DMS53 treated with DMSO at 0.1 percent for 48 hours (cell line): ENCODE measurements around the gene ZNF653.
"Not testable (repeated sequence)": the region's sequence is repeated elsewhere in the genome, so short reads cannot be mapped to it uniquely, and the experiment has no call there.

Experiments
- DNase-seq: peaks from one replicate; lab custom pipeline; 2025; ENCODE audit not compliant: unreplicated experiment; lab: John Stamatoyannopoulos, UW

The ZNF653 gene

GRCh38 chr19:11457115-11457514 lies 48.5 kb downstream of the ZNF653 start:
- no peak for DNase-seq

DNA sequence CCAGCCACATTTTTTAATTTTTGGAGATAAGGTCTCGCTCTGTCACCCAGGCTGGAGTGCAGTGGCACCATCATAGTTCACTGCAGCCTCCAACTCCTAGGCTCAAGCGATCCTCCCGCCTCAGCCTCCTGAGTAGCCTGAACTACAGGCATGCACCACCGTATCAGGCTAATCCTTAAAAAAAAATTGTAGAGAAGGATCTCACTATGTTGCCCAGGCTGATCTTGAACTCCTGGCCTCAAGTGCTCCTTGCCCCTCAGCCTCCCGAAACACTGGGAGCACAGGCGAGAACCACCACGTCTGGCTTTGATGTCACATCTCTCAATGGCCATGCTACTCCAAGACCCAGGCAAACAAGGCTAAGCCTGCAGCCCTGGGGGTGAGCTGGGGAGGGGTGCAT lies 49.0 kb downstream of the ZNF653 start:
- no peak for DNase-seq

GRCh38 chr19:11455233-11455554 lies 50.4 kb downstream of the ZNF653 start:
- not testable (repeated sequence) for DNase-seq

DNA sequence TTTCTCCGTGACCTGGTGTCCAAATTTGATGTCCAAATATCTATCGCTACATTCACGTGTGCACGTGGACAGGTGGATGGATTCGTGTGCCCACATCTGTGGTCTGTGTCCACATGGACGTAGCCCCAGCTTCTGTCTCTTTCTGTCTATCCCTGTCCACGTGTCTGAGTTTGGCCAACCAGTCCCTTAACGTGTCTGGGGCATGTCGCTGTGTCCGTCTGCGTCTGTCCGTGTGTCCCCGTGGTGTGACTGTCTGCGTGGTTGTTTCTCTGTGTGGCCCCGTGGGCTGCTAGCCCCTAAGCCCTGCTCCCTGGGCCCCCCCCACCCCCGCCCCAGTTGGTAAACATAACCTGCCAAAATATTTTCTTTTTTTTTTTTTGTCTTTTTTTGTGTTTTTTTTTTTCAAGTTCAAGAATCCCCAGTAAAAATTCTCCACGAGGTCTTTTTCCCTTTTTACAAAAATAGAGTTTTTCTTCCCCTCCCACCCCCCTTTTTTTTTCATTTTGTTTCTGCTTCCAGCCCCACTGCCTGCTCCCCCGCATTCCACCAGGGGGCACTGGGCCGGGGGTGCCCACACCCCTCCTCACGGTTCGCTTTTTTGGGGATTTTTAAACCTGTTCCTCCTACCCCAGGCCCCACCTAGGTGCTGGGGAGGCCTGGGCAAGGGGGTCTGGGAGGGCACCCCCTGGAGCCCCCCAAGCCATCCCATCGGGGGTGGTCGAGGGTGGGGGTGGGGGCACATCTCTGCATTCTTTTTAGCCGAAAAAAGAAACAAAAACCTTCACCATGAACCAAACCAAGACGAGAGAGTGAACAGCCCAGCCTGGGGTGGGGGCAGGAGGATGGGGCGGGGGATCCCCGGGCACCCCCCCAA lies 51.9 kb downstream of the ZNF653 start:
- no peak for DNase-seq

DNA sequence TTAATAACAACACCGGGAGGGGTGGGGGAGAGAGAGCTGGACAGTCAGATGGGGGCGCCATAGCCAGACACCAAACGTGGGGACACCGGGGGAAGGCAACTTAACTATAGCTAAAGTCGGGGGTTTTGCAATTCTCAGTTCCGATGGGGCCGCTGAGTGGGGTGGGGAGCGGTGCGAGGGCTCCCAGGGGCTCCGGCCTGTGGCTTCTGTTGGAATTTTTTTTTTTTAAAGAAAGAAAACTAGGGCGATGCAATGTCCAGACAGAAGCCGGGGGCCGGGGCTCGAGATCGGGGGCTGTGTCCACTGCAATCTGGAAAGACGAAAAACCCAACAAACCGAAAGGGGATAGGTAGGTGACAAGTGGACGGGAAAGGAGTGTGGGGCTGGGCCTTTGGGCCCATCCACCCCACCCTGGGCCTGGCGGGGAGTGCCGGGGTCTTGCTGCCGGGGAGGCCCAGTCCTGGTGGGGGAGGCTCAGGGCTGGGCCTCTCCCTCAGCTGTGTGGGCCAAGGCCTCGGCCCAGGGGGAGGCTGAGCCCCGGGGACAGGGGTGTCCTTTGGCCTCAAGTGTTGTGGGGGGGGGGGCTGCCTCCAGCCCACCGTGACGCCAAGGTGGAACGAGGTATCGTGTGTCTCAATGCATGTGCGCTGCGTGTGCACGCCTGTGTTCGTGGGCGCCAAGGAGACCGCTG lies 52.9 kb downstream of the ZNF653 start:
- DNase-seq: no peak

GRCh38 chr19:11451871-11452619 lies 53.6 kb downstream of the ZNF653 start:
- DNase-seq: no peak

- no peak for DNase-seq
Observed at GRCh38 chr19:11451327-11451870, 54.2 kb downstream of the ZNF653 start.

GRCh38 chr19:11450570-11451326 lies 54.9 kb downstream of the ZNF653 start:
- DNase-seq: no peak

DNA sequence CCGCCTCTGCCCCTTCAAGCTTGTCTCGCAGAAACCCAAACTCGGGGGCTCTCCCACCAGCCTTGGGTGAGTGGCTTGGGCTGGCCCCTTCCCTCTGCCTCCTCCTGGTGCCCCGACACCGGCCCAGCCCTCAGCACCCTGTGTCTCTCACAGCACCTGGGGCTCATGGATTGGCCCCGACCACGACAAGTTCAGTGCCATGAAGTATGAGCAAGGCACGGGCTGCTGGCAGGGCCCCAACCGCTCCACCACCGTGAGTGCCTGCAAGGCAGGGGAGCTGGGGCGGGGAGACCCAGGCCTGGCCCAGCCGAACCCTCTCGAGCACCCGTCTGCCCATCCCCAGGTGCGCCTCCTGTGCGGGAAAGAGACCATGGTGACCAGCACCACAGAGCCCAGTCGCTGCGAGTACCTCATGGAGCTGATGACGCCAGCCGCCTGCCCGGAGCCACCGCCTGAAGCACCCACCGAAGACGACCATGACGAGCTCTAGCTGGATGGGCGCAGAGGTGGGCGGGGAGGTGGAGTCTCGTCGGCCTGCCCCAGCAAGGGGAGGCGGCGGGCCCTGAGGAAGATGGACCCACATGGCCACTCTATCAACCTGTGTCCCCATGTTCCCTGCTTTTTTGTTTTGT lies 56.6 kb downstream of the ZNF653 start:
- DNase-seq: no peak

DNA sequence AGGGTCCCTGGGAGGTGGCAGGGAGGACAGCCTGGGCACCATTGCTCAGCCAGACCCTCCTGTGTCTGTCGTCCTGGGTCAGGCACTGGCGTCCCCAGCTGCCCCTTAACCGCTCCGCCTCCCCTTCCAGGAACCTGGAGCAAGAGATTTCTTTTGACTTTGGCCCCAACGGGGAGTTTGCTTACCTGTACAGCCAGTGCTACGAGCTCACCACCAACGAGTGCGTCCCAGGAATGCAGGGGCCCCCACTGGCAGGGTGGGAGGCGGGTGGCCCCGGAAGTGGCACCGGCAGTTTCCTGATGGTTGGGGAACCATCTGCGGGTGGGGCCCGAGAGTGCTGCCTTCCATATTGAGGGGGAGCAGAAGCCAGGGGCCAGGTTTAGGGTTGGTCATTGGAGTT lies 57.2 kb downstream of the ZNF653 start:
- no peak for DNase-seq

DNA sequence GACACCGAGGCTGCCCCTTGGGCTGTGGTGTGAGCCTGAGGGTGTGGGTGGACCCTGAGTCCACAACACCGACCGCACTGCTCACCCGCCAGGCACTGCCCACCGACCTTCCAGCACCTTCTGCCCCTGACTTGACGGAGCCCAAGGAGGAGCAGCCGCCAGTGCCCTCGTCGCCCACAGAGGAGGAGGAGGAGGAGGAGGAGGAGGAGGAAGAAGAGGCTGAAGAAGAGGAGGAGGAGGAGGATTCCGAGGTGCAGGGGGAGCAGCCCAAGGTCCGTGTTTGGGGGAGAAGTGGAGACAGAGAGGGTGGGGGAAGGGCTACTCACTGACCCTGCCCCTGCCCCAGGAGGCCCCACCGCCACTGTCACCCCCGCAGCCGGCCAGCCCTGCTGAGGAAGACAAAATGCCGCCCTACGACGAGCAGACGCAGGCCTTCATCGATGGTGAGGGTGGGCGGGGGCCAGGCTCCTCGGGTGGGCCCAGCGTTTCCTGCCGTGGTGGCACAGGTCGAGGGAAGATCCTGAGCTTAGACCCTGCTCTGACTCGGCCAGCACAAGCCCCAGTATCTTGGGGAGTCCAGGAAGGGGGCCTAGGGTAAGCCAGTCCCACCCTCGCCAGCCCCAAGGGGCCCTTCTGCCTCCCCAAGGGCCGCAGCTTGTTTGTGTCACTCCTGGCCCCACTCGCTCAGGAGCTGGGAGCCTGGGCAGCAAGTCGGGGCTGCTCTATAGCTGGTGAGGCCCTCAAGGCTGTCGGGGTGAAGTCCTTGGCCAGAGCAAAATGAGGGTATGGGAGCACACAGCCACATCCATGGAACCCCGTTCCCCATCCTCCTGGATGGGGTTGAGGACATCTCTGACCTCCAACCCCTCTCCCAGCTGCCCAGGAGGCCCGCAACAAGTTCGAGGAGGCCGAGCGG lies 58.0 kb downstream of the ZNF653 start:
- no peak for DNase-seq

GRCh38 chr19:11446652-11447301 lies 58.9 kb downstream of the ZNF653 start:
- no peak for DNase-seq

GRCh38 chr19:11446271-11446651 lies 59.4 kb downstream of the ZNF653 start:
- no peak for DNase-seq

DNA sequence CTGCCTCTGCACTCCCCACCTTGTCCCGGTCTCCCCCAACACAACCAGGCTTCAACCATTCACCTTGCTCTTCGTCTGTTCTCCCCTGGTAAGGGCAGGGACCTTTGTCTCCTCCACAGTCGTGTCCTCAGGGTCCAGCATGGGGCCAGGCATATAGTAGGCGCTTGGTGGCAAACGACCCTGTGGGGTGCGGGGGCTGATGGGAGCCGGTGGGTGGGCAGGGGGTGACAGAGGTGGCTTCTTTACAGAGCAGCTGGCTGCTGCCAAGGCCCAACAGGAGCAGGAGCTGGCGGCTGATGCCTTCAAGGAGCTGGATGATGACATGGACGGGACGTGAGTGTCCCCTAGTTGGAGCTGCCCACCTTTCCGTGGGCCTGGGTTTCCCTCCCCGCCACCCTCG lies 60.5 kb downstream of the ZNF653 start:
- no peak for DNase-seq

DNA sequence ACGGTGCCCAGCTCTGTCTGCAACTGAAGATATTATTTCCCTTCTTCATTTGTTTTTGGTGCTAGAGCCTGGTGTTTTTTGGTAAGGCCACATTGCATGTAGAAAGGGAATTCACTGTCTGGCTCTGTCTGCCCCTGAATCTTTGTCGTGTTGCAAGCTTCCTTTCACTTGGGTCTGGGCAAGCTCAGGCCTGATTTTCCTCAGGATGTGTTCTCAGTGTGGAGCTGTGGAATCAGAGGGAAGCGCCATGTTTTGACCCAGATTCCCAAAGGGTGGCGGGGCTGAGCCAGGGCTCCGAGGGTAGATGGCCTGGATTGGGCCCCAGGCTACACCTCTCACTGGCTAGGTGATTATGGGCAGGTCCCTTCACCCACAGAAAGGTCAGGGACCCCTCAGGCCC lies 61.6 kb downstream of the ZNF653 start:
- no peak for DNase-seq

DNA sequence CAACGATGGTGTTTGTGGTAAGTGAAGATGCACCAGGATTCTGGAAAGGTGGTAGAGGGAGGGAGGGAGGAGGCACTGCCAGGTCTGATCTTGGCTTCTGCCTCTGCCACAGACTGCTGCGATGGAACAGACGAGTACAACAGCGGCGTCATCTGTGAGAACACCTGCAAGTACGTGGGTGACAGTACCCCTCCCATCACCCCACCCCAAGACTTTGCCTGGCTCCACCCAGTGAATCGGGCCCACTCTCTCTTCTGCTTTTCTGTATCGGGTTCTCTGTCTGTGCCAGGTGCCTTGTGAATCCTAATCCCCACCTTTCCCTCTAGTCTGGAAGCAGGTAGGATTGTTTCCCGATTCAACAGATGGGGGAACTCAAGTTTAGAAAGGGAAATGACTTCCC lies 67.7 kb downstream of the ZNF653 start:
- DNase-seq: no peak

- DNase-seq: no peak
Observed at GRCh38 chr19:11435833-11436313, 69.8 kb downstream of the ZNF653 start.

DNA sequence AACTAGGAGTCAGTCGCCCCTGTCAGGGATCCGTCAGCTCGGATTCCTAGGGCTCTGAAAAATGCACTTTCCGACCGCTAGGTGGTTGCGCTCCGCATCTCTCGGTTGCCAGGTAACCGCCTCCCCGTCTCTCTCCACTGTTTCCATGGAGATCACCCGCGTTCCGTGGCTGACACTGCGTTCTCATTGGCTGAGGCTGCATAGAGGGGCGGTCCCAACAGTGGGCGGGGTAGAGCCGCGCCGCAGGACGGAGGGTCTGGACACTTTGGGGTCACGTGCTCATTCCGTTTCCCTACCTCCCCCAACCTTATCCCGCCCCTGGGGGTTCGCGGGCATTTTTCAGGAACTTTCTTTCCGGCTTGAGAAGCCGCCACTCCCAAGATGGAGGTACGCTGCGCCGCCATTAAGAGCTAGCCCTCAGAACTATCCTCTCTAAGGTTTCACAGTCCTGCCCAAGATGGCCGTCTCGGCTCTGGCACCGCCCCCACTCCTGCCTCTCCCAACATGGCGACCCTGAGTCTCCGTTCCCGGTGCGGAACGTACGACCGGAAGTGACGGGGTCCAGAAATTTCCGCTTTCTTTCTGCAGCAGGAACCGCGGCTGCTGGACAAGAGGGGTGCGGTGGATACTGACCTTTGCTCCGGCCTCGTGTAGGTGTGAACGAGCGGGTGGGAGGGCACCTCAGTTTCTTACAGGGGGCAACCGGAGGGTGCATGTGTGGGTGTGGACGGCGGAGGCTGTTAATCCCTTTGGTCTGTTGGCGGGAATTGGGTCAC lies 70.4 kb downstream of the ZNF653 start, which contains the start of the genes ODAD3 and PRKCSH:
Gene ODAD3, minus strand, starts transcription at position 65 of the 776 bp plus-strand sequence. CDS start 105 bp downstream, outside the sequence.
Gene PRKCSH, plus strand, starts transcription at position 579 of the 776 bp plus-strand sequence. CDS start 483 bp downstream, outside the sequence.
- peak; percentile 92 for DNase-seq
